HCT116 (cell line): ENCODE measurements around the gene MST1. TPM values are rescaled to one million over a fixed set of nuclear protein-coding genes. Genes with fewer than 3 reads are reported as not detected.

Experiments used
- ATAC-seq: fragments of 200-7000 bp; cut with Tn5 transposase; 2 replicates; pipeline ENCODE4 v1.9.1; 2020; ENCODE audit warnings: mild to moderate bottlenecking, moderate library complexity
- BruUV-seq: library from RNA; stranded (reverse); fragments of 400-500 nt; replicated peaks from 2 replicates; lab custom pipeline; 2021; lab: Mats Ljungman, UMichigan
- CTCF ChIA-PET: fragments of 300-600 bp; sonication (Branson Sonifier 250); formaldehyde crosslinking; loops from one replicate; lab custom pipeline; 2021; ENCODE audit warnings: antibody characterized with exemption; lab: Charles Lee
- POLR2A ChIA-PET: fragments of 300-600, 350-600 bp; sonication (Branson Sonifier 250); formaldehyde crosslinking; loops from one replicate; lab custom pipeline; 2021; ENCODE audit warnings: antibody characterized with exemption; lab: Charles Lee
- RAD21 ChIA-PET, 2 experiments: fragments of 300-600 bp; sonication (Branson Sonifier 250); formaldehyde crosslinking; loops; one replicate each; lab custom pipeline; 2023; ENCODE audit warnings: low total read pairs in 2 of 2; ENCODE audit not compliant: uncharacterized antibody in 2 of 2, unreplicated experiment in 2 of 2, low non-redundant PET in 1 of 2; lab: Charles Lee
- DNase-seq: peaks from one replicate; pipeline ENCODE4 v3.0.0-alpha.2; 2010; ENCODE audit warnings: low read depth, low spot score
- H2AFZ ChIP-seq: fragments of 200-600 bp; shearing (Covaris generic), sonication (generic); 2 replicates; pipeline ENCODE4 v1.6.1; 2017; ENCODE audit warnings: low read depth, mixed run types, mixed read lengths, antibody characterized with exemption, low read length; ENCODE audit not compliant: poor library complexity, severe bottlenecking
- H3K27ac ChIP-seq: 2 replicates; pipeline ENCODE4 v1.5.1; 2012; ENCODE audit warnings: low read depth, low read length
- H3K27me3 ChIP-seq: fragments of 200-600 bp; sonication (generic); 2 replicates; pipeline ENCODE4 v1.6.1; 2016; ENCODE audit warnings: mixed run types, low read length, mixed read lengths; ENCODE audit not compliant: insufficient read depth
- H3K36me3 ChIP-seq, 2 experiments: fragments of 200-500 bp in 1 of 2; fragments of 200-600 bp in 1 of 2; sonication (Bioruptor generic) in 1 of 2; sonication (generic) in 1 of 2; 2 replicates each; pipeline versions ENCODE4 v1.5.1 to v1.6.1; 2014 to 2016; ENCODE audit warnings: low read length in 2 of 2, inconsistent platforms in 1 of 2, mixed read lengths in 1 of 2, mixed run types in 1 of 2; ENCODE audit not compliant: insufficient read depth in 2 of 2, control insufficient read depth in 1 of 2
- H3K4me1 ChIP-seq, 2 experiments: fragments of 200-600 bp in 1 of 2; sonication (generic) in 1 of 2; 2 replicates each; pipeline versions ENCODE4 v1.5.1 to v1.6.1; 2012 to 2017; ENCODE audit warnings: low read length in 2 of 2, inconsistent platforms in 1 of 2, mild to moderate bottlenecking in 1 of 2, mixed read lengths in 1 of 2, mixed run types in 1 of 2, moderate library complexity in 1 of 2; ENCODE audit not compliant: insufficient read depth in 2 of 2, control insufficient read depth in 1 of 2
- H3K4me2 ChIP-seq: fragments of 200-600 bp; sonication (generic); 2 replicates; pipeline ENCODE4 v1.6.1; 2017; ENCODE audit warnings: mixed run types, low read length, mixed read lengths
- H3K4me3 ChIP-seq, 2 experiments: fragments of 200-600 bp in 1 of 2; sonication (generic) in 1 of 2; replicated peaks in 1 of 2; 2 replicates each; pipeline ENCODE4 v1.5.1; 2011 to 2016; ENCODE audit warnings: low read length in 2 of 2, control low read depth in 1 of 2, low read depth in 1 of 2, mild to moderate bottlenecking in 1 of 2, mixed read lengths in 1 of 2, mixed run types in 1 of 2
- H3K79me2 ChIP-seq: fragments of 200-600 bp; sonication (generic); 2 replicates; pipeline ENCODE4 v1.6.1; 2017; ENCODE audit warnings: mild to moderate bottlenecking, mixed run types, low read length, moderate library complexity, mixed read lengths; ENCODE audit not compliant: insufficient read depth
- H3K9ac ChIP-seq: fragments of 200-600 bp; sonication (generic); 2 replicates; pipeline ENCODE4 v1.6.1; 2016; ENCODE audit warnings: low read length, mixed read lengths
- H3K9me2 ChIP-seq: fragments of 200-600 bp; sonication (generic), shearing (Covaris generic); 2 replicates; pipeline ENCODE4 v1.6.1; 2017; ENCODE audit warnings: mixed run types, mild to moderate bottlenecking, moderate library complexity; ENCODE audit not compliant: insufficient read depth
- H3K9me3 ChIP-seq, 2 experiments: fragments of 200-500 bp in 1 of 2; fragments of 200-600 bp in 1 of 2; sonication (Bioruptor generic) in 1 of 2; sonication (generic) in 1 of 2; 2 replicates each; pipeline ENCODE4 v1.6.1; 2014 to 2017; ENCODE audit warnings: low read length in 2 of 2, mixed read lengths in 2 of 2, inconsistent platforms in 1 of 2, low read depth in 1 of 2, mild to moderate bottlenecking in 1 of 2, mixed run types in 1 of 2, moderate library complexity in 1 of 2; ENCODE audit not compliant: control insufficient read depth in 1 of 2, insufficient read depth in 1 of 2
- H4K20me1 ChIP-seq: fragments of 200-600 bp; sonication (generic), shearing (Covaris generic); 2 replicates; pipeline ENCODE4 v1.6.1; 2017; ENCODE audit warnings: mixed run types, mild to moderate bottlenecking, moderate library complexity; ENCODE audit not compliant: insufficient read depth
- ATF3 ChIP-seq: IDR thresholded peaks from 2 replicates; pipeline ENCODE4 v1.6.1; 2012
- CBX3 ChIP-seq: IDR thresholded peaks from 2 replicates; pipeline ENCODE4 v1.6.1; 2012; ENCODE audit warnings: low read depth
- EGR1 ChIP-seq: IDR thresholded peaks from 2 replicates; pipeline ENCODE4 v1.6.1; 2012; ENCODE audit warnings: low read depth
- ELF1 ChIP-seq: IDR thresholded peaks from 2 replicates; pipeline ENCODE4 v1.6.1; 2012; ENCODE audit warnings: low read depth, borderline replicate concordance
- EZH2 ChIP-seq: fragments of 200-600 bp; sonication (generic); IDR thresholded peaks from 2 replicates; pipeline ENCODE4 v1.6.1; 2017; ENCODE audit warnings: antibody characterized with exemption, mixed run types
- EZH2phosphoT487 ChIP-seq: fragments of 200-600 bp; IDR thresholded peaks from 2 replicates; pipeline ENCODE4 v1.6.1; 2018; ENCODE audit warnings: antibody characterized with exemption, borderline replicate concordance
- FOSL1 ChIP-seq: IDR thresholded peaks from 2 replicates; pipeline ENCODE4 v1.6.1; 2012; ENCODE audit warnings: low read depth
- POLR2A ChIP-seq: IDR thresholded peaks from 2 replicates; pipeline ENCODE4 v1.7.0; 2011; ENCODE audit warnings: borderline replicate concordance; ENCODE audit not compliant: insufficient read depth, insufficient read length; ENCODE audit errors: extremely low read depth
- RAD21 ChIP-seq: IDR thresholded peaks from 2 replicates; pipeline ENCODE4 v1.6.1; 2012; ENCODE audit warnings: low read depth, mild to moderate bottlenecking
- SP1 ChIP-seq: IDR thresholded peaks from 2 replicates; pipeline ENCODE4 v1.6.1; 2012; ENCODE audit warnings: low read depth
- SRF ChIP-seq: IDR thresholded peaks from 2 replicates; pipeline ENCODE4 v1.6.1; 2012; ENCODE audit warnings: low read depth
- TCF7L2 ChIP-seq: IDR thresholded peaks from 2 replicates; pipeline ENCODE4 v1.7.0; 2011; ENCODE audit warnings: borderline replicate concordance, inconsistent platforms; ENCODE audit not compliant: insufficient read depth, insufficient read length; ENCODE audit errors: extremely low read depth
- ZBTB33 ChIP-seq: IDR thresholded peaks from 2 replicates; pipeline ENCODE4 v1.6.1; 2011; ENCODE audit warnings: mild to moderate bottlenecking, low read length, moderate library complexity; ENCODE audit not compliant: insufficient replicate concordance; ENCODE audit errors: extremely low read depth
- ZFX ChIP-seq: fragments of 450-650 bp; IDR thresholded peaks from 2 replicates; pipeline ENCODE4 v1.6.1; 2017
- ZNF274 ChIP-seq: fragments of 200-500 bp; sonication (Bioruptor generic); IDR thresholded peaks from 2 replicates; pipeline ENCODE4 v1.6.1; 2014; ENCODE audit warnings: mild to moderate bottlenecking, low read depth, low read length, inconsistent platforms
- intact Hi-C: fragments of 100-400 bp; cut with micrococcal nuclease; formaldehyde crosslinking; loops from 2 replicates; pipeline ENCODE4 v1.10.0; 2022
- total RNA-seq: library from RNA; stranded (reverse); gene quantifications from one replicate; pipeline ENCODE4 v1.2.1, GENCODE V29; 2021; ENCODE audit not compliant: unreplicated experiment
- TF ChIP-seq, protein P1 (sequence below): IDR thresholded peaks from 2 replicates; pipeline ENCODE4 v1.6.1; 2012; ENCODE audit warnings: low read depth

MST1 gene
- total RNA-seq, 1 experiment from 2014 or later: 15.4 TPM

DNA sequence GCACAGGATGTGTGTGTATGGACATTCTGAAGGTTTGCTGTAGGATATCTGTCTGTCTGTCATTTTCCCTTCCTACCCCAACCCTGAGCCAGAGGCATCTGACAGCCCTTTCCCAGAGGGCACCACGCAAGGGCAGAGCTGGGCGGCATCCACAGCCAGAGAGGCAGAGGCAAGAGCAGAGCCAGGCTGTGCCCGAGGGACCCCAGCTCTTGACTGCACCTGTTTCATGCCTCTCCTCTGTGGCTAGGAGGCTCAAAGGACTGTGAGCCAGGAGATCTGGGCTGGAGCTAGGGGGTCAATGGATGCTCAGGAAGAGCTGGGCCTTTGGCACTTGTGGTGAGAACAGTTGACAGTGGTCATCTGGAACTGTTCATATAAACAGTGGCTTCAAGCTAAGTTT lies 19.9 kb downstream of the MST1 start (continued):
- no peak for TF ChIP-seq ZFX
- TF ChIP-seq TCF7L2: no peak
- TF ChIP-seq ELF1: no peak
- TF ChIP-seq SP1: no peak
- TF ChIP-seq, protein P1, sequence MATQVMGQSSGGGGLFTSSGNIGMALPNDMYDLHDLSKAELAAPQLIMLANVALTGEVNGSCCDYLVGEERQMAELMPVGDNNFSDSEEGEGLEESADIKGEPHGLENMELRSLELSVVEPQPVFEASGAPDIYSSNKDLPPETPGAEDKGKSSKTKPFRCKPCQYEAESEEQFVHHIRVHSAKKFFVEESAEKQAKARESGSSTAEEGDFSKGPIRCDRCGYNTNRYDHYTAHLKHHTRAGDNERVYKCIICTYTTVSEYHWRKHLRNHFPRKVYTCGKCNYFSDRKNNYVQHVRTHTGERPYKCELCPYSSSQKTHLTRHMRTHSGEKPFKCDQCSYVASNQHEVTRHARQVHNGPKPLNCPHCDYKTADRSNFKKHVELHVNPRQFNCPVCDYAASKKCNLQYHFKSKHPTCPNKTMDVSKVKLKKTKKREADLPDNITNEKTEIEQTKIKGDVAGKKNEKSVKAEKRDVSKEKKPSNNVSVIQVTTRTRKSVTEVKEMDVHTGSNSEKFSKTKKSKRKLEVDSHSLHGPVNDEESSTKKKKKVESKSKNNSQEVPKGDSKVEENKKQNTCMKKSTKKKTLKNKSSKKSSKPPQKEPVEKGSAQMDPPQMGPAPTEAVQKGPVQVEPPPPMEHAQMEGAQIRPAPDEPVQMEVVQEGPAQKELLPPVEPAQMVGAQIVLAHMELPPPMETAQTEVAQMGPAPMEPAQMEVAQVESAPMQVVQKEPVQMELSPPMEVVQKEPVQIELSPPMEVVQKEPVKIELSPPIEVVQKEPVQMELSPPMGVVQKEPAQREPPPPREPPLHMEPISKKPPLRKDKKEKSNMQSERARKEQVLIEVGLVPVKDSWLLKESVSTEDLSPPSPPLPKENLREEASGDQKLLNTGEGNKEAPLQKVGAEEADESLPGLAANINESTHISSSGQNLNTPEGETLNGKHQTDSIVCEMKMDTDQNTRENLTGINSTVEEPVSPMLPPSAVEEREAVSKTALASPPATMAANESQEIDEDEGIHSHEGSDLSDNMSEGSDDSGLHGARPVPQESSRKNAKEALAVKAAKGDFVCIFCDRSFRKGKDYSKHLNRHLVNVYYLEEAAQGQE: no peak
- no peak for TF ChIP-seq EZH2phosphoT487
- TF ChIP-seq SRF: no peak
- TF ChIP-seq CBX3: no peak
- no peak for TF ChIP-seq EGR1

GRCh38 chr3:49668861-49669260 lies 20.4 kb downstream of the MST1 start:
- intact Hi-C loops: no loop called here
- Histone ChIP-seq H3K9ac (no peak overlapping the region), H4K20me1 (no peaks in the 10 kb centered on the region), H3K4me2 (peak overlapping the region; percentile 34), H3K9me2 (no peaks in the 10 kb centered on the region), H2AFZ (no peak overlapping the region), H3K79me2 (no peaks in the 10 kb centered on the region; the same call in 1 of the 2 replicates), H3K27ac (no peak overlapping the region), H3K9me3 (no peaks in the 10 kb centered on the region), H3K27me3 (no peaks in the 10 kb centered on the region), H3K4me1 (peaks cover 6 to 42% of the 10 kb centered on the region in 2 experiments; a peak in 3 of 4 replicates), H3K36me3 (no peaks in the 10 kb centered on the region), H3K4me3 (no peak overlapping the region)
- ChIA-PET RAD21 (interaction anchor here (1.1 to 2.1 kb wide), 2 partner anchors 128 to 129 kb away, joined by 3 to 7 read pairs; no protein-coding TSS in a partner anchor), POLR2A (interaction anchor here (1.5 kb wide), 1 partner anchor 129 kb away, joined by 5 read pairs; no protein-coding TSS in a partner anchor), CTCF (interaction anchor here (2.1 kb wide), 1 partner anchor 129 kb away, joined by 18 read pairs; no protein-coding TSS in a partner anchor)
- DNase-seq (no peak), ATAC-seq (no peak)
- no TSS peak for BruUV-seq
- no peak for TF ChIP-seq ELF1
- no peak for TF ChIP-seq TCF7L2
- TF ChIP-seq, protein P1: no peak
- TF ChIP-seq SP1: no peak
- no peak for TF ChIP-seq EZH2phosphoT487
- TF ChIP-seq ATF3: no peak
- TF ChIP-seq ZBTB33: no peak
- no peak for TF ChIP-seq RAD21
- no peak for TF ChIP-seq FOSL1
- TF ChIP-seq POLR2A: no peak
- TF ChIP-seq EZH2: no peak
- no peak for TF ChIP-seq ZNF274
- TF ChIP-seq SRF: no peak
- no peak for TF ChIP-seq ZFX
